SK-N-SH treated with all-trans-retinoic acid at 6 μM for 48 hours (cell line): ENCODE results near the gene SORCS2.

Source experiments
- ATAC-seq: fragments of 200-7000 bp; cut with Tn5 transposase; 3 replicates; pipeline ENCODE4 v1.9.1; 2020; ENCODE audit warnings: mild to moderate bottlenecking, moderate library complexity
- BACH2 ChIP-seq: fragments of 250-450 bp; sonication (Bioruptor Pico); IDR thresholded peaks from 2 replicates; pipeline ENCODE4 v1.9.0; 2021; ENCODE audit warnings: mild to moderate bottlenecking, borderline replicate concordance
- CSDC2 ChIP-seq: fragments of 250-450 bp; sonication (Bioruptor Pico); IDR thresholded peaks from 2 replicates; pipeline ENCODE4 v1.5.0; 2020; ENCODE audit warnings: mild to moderate bottlenecking, moderate library complexity
- CSRNP3 ChIP-seq: fragments of 250-450 bp; sonication (Bioruptor Pico); IDR thresholded peaks from 2 replicates; pipeline ENCODE4 v1.5.1; 2021; ENCODE audit warnings: mild to moderate bottlenecking, moderate library complexity
- ESRRG ChIP-seq: fragments of 250-450 bp; sonication (Bioruptor Pico); IDR thresholded peaks from 2 replicates; pipeline ENCODE4 v1.6.1; 2021; ENCODE audit warnings: mild to moderate bottlenecking
- GLIS3 ChIP-seq: fragments of 250-450 bp; sonication (Bioruptor Pico); IDR thresholded peaks from 2 replicates; pipeline ENCODE4 v1.5.0; 2020; ENCODE audit warnings: mild to moderate bottlenecking, moderate library complexity
- ISL1 ChIP-seq: fragments of 250-450 bp; sonication (Bioruptor Pico); IDR thresholded peaks from 2 replicates; pipeline ENCODE4 v2.1.2; 2022; ENCODE audit warnings: mild to moderate bottlenecking, moderate library complexity
- OSR1 ChIP-seq: fragments of 250-450 bp; sonication (Bioruptor Pico); IDR thresholded peaks from 2 replicates; pipeline ENCODE4 v1.8.0; 2022; ENCODE audit warnings: moderate library complexity, mild to moderate bottlenecking, inconsistent platforms
- PPARA ChIP-seq: fragments of 250-450 bp; sonication (Bioruptor Pico); IDR thresholded peaks from 2 replicates; pipeline ENCODE4 v1.5.0; 2020; ENCODE audit warnings: mild to moderate bottlenecking, borderline replicate concordance
- RARB ChIP-seq: fragments of 250-450 bp; sonication (Bioruptor Pico); IDR thresholded peaks from 2 replicates; pipeline ENCODE4 v1.8.0; 2021; ENCODE audit warnings: mild to moderate bottlenecking, moderate library complexity
- SNAI2 ChIP-seq: fragments of 250-450 bp; sonication (Bioruptor Pico); IDR thresholded peaks from 2 replicates; pipeline ENCODE4 v1.5.0; 2020; ENCODE audit warnings: mild to moderate bottlenecking, moderate library complexity
- TCF4 ChIP-seq: fragments of 250-450 bp; sonication (Bioruptor Pico); IDR thresholded peaks from 2 replicates; pipeline ENCODE4 v1.8.0; 2021; ENCODE audit warnings: mild to moderate bottlenecking, moderate library complexity, borderline replicate concordance
- ZC3H10 ChIP-seq: fragments of 250-450 bp; sonication (Bioruptor Pico); IDR thresholded peaks from 2 replicates; pipeline ENCODE4 v1.5.1; 2021; ENCODE audit warnings: mild to moderate bottlenecking, moderate library complexity
- ZFP3 ChIP-seq: fragments of 250-450 bp; sonication (Bioruptor Pico); IDR thresholded peaks from 2 replicates; pipeline ENCODE4 v1.5.0; 2020; ENCODE audit warnings: mild to moderate bottlenecking, moderate library complexity
- ZFP30 ChIP-seq: fragments of 450-650 bp; formaldehyde crosslinking; IDR thresholded peaks from 2 replicates; pipeline ENCODE4 v1.5.0; 2022; ENCODE audit warnings: mild to moderate bottlenecking, moderate library complexity
- ZNF565 ChIP-seq: fragments of 450-650 bp; formaldehyde crosslinking; conservative IDR thresholded peaks from 2 replicates; pipeline ENCODE4 v1.5.0; 2020; ENCODE audit warnings: low read depth, mild to moderate bottlenecking, moderate library complexity
- ZNF70 ChIP-seq: fragments of 450-650 bp; formaldehyde crosslinking; IDR thresholded peaks from 2 replicates; pipeline ENCODE4 v1.5.0; 2020; ENCODE audit warnings: mild to moderate bottlenecking, moderate library complexity
- ZNF8 ChIP-seq: fragments of 450-650 bp; formaldehyde crosslinking; IDR thresholded peaks from 2 replicates; pipeline ENCODE4 v1.5.0; 2020; ENCODE audit warnings: mild to moderate bottlenecking, moderate library complexity
- TF ChIP-seq, protein P1 (sequence below): fragments of 250-450 bp; sonication (Bioruptor Pico); IDR thresholded peaks from 2 replicates; pipeline ENCODE4 v1.8.0; 2021; ENCODE audit warnings: low read depth, mild to moderate bottlenecking, moderate library complexity, borderline replicate concordance
- TF ChIP-seq, protein P2 (sequence below): fragments of 250-450 bp; sonication (Bioruptor Pico); IDR thresholded peaks from 2 replicates; pipeline ENCODE4 v1.5.1; 2020; ENCODE audit warnings: low read depth, mild to moderate bottlenecking, moderate library complexity
- TF ChIP-seq, protein P3 (sequence below): fragments of 250-450 bp; sonication (Bioruptor Pico); IDR thresholded peaks from 2 replicates; pipeline ENCODE4 v1.8.0; 2020; ENCODE audit warnings: mild to moderate bottlenecking, moderate library complexity, borderline replicate concordance

Gene SORCS2

DNA sequence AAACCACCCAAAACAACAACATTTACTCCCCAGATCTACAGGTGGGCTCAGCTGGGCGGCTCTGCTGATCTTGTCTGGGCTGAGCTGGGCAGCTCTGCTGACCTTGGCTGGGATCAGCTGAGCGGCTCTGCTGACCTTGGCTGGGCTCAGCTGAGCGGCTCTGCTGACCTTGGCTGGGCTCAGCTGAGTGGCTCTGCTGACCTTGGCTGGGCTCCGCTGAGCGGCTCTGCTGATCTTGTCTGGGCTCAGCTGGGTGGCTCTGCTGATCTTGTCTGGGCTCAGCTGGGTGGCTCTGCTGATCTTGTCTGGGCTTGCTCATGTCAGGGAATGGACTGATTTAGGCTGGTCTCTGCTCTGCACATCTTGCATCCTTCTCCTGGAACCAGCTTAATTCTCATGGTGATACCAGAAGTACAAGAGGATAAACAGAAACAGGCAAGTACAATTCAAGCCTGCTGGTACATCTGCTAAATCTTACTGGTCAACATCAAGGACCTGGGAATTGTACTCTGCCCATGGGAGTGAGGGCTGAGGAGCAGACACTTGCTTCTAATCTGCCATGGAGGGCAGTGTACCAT lies 490.9 kb downstream of the SORCS2 start:
- TF ChIP-seq ZFP30 (CRISPR knock-in tag) (no peak), ZC3H10 (CRISPR knock-in tag) (no peak), CSRNP3 (no peak), PPARA (CRISPR knock-in tag) (no peak), GLIS3 (CRISPR knock-in tag) (no peak), ZNF8 (CRISPR knock-in tag) (no peak), ZFP3 (CRISPR knock-in tag) (no peak)
- TF ChIP-seq, protein P1, sequence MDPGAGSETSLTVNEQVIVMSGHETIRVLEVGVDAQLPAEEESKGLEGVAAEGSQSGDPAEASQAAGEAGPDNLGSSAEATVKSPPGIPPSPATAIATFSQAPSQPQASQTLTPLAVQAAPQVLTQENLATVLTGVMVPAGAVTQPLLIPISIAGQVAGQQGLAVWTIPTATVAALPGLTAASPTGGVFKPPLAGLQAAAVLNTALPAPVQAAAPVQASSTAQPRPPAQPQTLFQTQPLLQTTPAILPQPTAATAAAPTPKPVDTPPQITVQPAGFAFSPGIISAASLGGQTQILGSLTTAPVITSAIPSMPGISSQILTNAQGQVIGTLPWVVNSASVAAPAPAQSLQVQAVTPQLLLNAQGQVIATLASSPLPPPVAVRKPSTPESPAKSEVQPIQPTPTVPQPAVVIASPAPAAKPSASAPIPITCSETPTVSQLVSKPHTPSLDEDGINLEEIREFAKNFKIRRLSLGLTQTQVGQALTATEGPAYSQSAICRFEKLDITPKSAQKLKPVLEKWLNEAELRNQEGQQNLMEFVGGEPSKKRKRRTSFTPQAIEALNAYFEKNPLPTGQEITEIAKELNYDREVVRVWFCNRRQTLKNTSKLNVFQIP = no peak
- TF ChIP-seq, protein P2, sequence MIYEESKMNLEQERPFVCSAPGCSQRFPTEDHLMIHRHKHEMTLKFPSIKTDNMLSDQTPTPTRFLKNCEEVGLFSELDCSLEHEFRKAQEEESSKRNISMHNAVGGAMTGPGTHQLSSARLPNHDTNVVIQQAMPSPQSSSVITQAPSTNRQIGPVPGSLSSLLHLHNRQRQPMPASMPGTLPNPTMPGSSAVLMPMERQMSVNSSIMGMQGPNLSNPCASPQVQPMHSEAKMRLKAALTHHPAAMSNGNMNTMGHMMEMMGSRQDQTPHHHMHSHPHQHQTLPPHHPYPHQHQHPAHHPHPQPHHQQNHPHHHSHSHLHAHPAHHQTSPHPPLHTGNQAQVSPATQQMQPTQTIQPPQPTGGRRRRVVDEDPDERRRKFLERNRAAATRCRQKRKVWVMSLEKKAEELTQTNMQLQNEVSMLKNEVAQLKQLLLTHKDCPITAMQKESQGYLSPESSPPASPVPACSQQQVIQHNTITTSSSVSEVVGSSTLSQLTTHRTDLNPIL (CRISPR knock-in tag) = no peak

GRCh38 chr4:7684294-7684693 lies 492.0 kb downstream of the SORCS2 start:
- no peak for TF ChIP-seq ZNF70 (CRISPR knock-in tag)
- peak; percentile 81; the same call in 1 of the 2 replicates for TF ChIP-seq ZFP3 (CRISPR knock-in tag)
- TF ChIP-seq ZNF565 = no peak
- TF ChIP-seq ZC3H10 (CRISPR knock-in tag) = no peak
- no peak for TF ChIP-seq ISL1 (CRISPR knock-in tag)
- no peak for ATAC-seq

More for the DNA sequence above, 490.9 kb downstream of the SORCS2 start:
- no peak for ATAC-seq

DNA sequence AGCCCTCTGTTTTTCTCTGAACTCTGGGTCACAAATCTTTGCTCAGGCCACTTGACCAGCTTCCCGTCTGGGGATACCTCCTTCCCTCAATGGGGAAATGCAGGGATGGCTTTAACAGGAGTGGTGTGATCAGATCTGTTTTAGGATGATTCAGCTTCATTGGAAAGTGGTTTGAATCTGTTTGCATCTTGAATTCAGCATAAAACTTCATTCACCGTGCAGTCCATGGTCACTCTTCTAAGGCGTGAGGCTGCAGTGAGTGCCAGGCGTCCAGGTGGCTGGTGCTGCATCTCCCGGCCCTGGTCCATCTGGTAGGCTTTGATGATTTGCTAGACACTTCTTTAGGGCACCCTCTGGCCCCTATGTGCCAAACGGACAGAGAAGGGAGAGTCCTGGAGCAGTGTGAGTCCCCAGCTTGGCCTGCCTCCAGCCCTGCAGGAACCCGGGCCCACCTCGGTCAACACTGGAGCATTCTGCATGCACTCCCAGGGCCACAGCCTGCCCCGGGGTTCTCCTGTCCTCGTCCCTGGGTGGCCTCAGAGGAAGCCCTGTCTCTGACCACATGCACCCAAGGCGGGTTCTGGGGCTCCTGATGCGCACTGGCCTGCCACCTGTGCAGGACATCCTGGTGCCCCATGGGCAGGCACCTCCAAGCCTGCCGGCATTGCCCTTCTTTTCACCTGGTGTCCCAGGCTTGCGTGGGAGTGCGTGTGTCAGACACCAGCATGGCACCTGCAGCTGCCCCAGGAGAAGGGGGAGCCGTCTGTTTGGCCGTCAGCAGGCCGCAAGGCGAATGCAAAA lies 493.9 kb downstream of the SORCS2 start:
- TF ChIP-seq BACH2 (CRISPR knock-in tag) (no peak), GLIS3 (CRISPR knock-in tag) (no peak), ZFP3 (CRISPR knock-in tag) (no peak), RARB (CRISPR knock-in tag) (no peak), ZFP30 (CRISPR knock-in tag) (no peak), ESRRG (no peak), ZNF70 (CRISPR knock-in tag) (no peak), CSRNP3 (no peak), ZNF565 (no peak), SNAI2 (CRISPR knock-in tag) (no peak), CSDC2 (CRISPR knock-in tag) (no peak), OSR1 (CRISPR knock-in tag) (no peak), TCF4 (CRISPR knock-in tag) (no peak)
- TF ChIP-seq, protein P3, sequence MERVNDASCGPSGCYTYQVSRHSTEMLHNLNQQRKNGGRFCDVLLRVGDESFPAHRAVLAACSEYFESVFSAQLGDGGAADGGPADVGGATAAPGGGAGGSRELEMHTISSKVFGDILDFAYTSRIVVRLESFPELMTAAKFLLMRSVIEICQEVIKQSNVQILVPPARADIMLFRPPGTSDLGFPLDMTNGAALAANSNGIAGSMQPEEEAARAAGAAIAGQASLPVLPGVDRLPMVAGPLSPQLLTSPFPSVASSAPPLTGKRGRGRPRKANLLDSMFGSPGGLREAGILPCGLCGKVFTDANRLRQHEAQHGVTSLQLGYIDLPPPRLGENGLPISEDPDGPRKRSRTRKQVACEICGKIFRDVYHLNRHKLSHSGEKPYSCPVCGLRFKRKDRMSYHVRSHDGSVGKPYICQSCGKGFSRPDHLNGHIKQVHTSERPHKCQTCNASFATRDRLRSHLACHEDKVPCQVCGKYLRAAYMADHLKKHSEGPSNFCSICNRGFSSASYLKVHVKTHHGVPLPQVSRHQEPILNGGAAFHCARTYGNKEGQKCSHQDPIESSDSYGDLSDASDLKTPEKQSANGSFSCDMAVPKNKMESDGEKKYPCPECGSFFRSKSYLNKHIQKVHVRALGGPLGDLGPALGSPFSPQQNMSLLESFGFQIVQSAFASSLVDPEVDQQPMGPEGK (CRISPR knock-in tag) = no peak
- TF ChIP-seq, protein P1 = no peak
- TF ChIP-seq, all 23 proteins: peak for 0
- ATAC-seq = no peak
